K562 (cell line): ENCODE data around the gene RSPO1. TPM values are rescaled to one million over a fixed set of nuclear protein-coding genes. Genes with fewer than 3 reads are reported as not detected.

ENCODE experiments used
- ATAC-seq: fragments of 200-7000 bp; cut with Tn5 transposase; 3 replicates; pipeline ENCODE4 v1.9.1; 2020; ENCODE audit warnings: moderate library complexity
- BruUV-seq: library from RNA; stranded (reverse); fragments of 400-500 nt; replicated peaks from 2 replicates; lab custom pipeline; 2021; lab: Mats Ljungman, UMichigan
- CTCF ChIA-PET: fragments of 300-600 bp; formaldehyde crosslinking; extraction: SDS; loops from one replicate; lab custom pipeline; 2021; ENCODE audit warnings: low intra/inter-chr PET ratio; lab: Yijun Ruan, JAX
- POLR2A ChIA-PET: fragments of 300-600, 350-650 bp; sonication (Branson Sonifier 250); formaldehyde crosslinking; extraction: SDS; loops from one replicate; lab custom pipeline; 2021; ENCODE audit warnings: antibody characterized with exemption, inconsistent platforms; lab: Yijun Ruan, JAX
- DNase-seq, 4 experiments: peaks; one replicate each; pipeline versions ENCODE4 v3.0.0 to v3.0.0-alpha.2; 2011 to 2018; ENCODE audit warnings: low spot score in 3 of 4, mixed read lengths in 3 of 4; ENCODE audit errors: extremely low read depth in 1 of 4
- FAIRE-seq: peaks from 2 replicates; lab custom pipeline; 2011; peaks lifted over from hg19 to GRCh38; lab: Jason Lieb, UNC
- H2AFZ ChIP-seq: 2 replicates; pipeline ENCODE4 v1.6.0; 2011; ENCODE audit warnings: low read depth, low read length, control low read depth, inconsistent platforms
- H3K27ac ChIP-seq: fragments of 200-600 bp; 3 replicates; pipeline ENCODE4 v1.8.0; 2011; ENCODE audit warnings: low read depth, mild to moderate bottlenecking, control low read depth, inconsistent platforms, low read length, moderate library complexity, mixed read lengths; ENCODE audit errors: extremely low read depth
- H3K27me3 ChIP-seq, 2 experiments: fragments of 300-600 bp in 1 of 2; 2 replicates in 1 of 2; 3 replicates in 1 of 2; pipeline versions ENCODE4 v1.6.0 to v1.8.0; 2011; ENCODE audit warnings: inconsistent platforms in 2 of 2, low read length in 2 of 2, mild to moderate bottlenecking in 1 of 2, mixed read lengths in 1 of 2, moderate library complexity in 1 of 2; ENCODE audit not compliant: control insufficient read depth in 2 of 2, insufficient read depth in 2 of 2
- H3K36me3 ChIP-seq: fragments of 300-600 bp; 3 replicates; pipeline ENCODE4 v1.8.0; 2011; ENCODE audit warnings: mild to moderate bottlenecking, low read length, inconsistent platforms; ENCODE audit not compliant: control insufficient read depth, insufficient read depth
- H3K4me1 ChIP-seq, 2 experiments: fragments of 200-600 bp in 1 of 2; replicated peaks in 1 of 2; 2 replicates in 1 of 2; 3 replicates in 1 of 2; pipeline versions ENCODE4 v1.5.1 to v1.8.0; 2011; ENCODE audit warnings: inconsistent platforms in 2 of 2, low read length in 2 of 2, mild to moderate bottlenecking in 1 of 2, mixed read lengths in 1 of 2, moderate library complexity in 1 of 2; ENCODE audit not compliant: control insufficient read depth in 2 of 2, insufficient read depth in 2 of 2
- H3K4me2 ChIP-seq: 2 replicates; pipeline ENCODE4 v1.6.1; 2011; ENCODE audit warnings: low read length, control low read depth, inconsistent platforms, mixed read lengths; ENCODE audit not compliant: insufficient read depth
- H3K4me3 ChIP-seq: fragments of 200-600 bp; sonication (generic), shearing (Covaris generic); 2 replicates; pipeline ENCODE4 v1.5.1; 2016; ENCODE audit warnings: control low read depth, inconsistent platforms
- H3K79me2 ChIP-seq: fragments of 200-600 bp; 3 replicates; pipeline ENCODE4 v1.8.0; 2011; ENCODE audit warnings: low read length, inconsistent platforms; ENCODE audit not compliant: control insufficient read depth, insufficient read depth
- H3K9ac ChIP-seq, 2 experiments: 2 replicates each; pipeline versions ENCODE4 v1.6.0 to v1.6.1; 2011; ENCODE audit warnings: low read depth in 2 of 2, low read length in 2 of 2, control low read depth in 1 of 2, inconsistent platforms in 1 of 2, mild to moderate bottlenecking in 1 of 2, mixed read lengths in 1 of 2; ENCODE audit not compliant: insufficient read depth in 1 of 2
- H3K9me1 ChIP-seq: one replicate; pipeline ENCODE4 v1.6.0; 2011; ENCODE audit warnings: inconsistent platforms, mild to moderate bottlenecking, low read length, moderate library complexity; ENCODE audit not compliant: control insufficient read depth, insufficient read depth
- H3K9me3 ChIP-seq: replicated peaks from 2 replicates; pipeline ENCODE4 v1.5.1; 2011; ENCODE audit warnings: low read depth, low read length, inconsistent platforms; ENCODE audit not compliant: control insufficient read depth, insufficient read depth
- H4K20me1 ChIP-seq: replicated peaks from 2 replicates; pipeline ENCODE4 v1.6.1; 2011; ENCODE audit warnings: low read length, inconsistent platforms, mixed read lengths; ENCODE audit not compliant: control insufficient read depth, insufficient read depth
- NUFIP1 ChIP-seq: fragments of 450-650 bp; IDR thresholded peaks from 2 replicates; pipeline ENCODE4 v1.6.1; 2018; ENCODE audit not compliant: partially characterized antibody
- SIN3B ChIP-seq: fragments of 450-650 bp; IDR thresholded peaks from 2 replicates; pipeline ENCODE4 v1.6.1; 2017; ENCODE audit warnings: low read depth, mild to moderate bottlenecking, moderate library complexity
- SRSF3 ChIP-seq: fragments of 200-400 bp; formaldehyde crosslinking; IDR thresholded peaks from 2 replicates; pipeline ENCODE4 v1.6.1; 2016; ENCODE audit warnings: mild to moderate bottlenecking, low read length, moderate library complexity; ENCODE audit not compliant: insufficient read depth
- ZNF347 ChIP-seq: fragments of 450-650 bp; formaldehyde crosslinking; IDR thresholded peaks from 2 replicates; pipeline ENCODE4 v1.4.0; 2020; ENCODE audit warnings: low read depth, mild to moderate bottlenecking, moderate library complexity
- ZNF707 ChIP-seq: fragments of 250-450 bp; sonication (Bioruptor Pico); conservative IDR thresholded peaks from 2 replicates; pipeline ENCODE4 v1.8.0; 2022; ENCODE audit warnings: inconsistent platforms, mild to moderate bottlenecking, moderate library complexity
- WGBS: fragments of 100-300 bp; shearing (Covaris generic); methylation state at CpG from one replicate; pipeline ENCODE4 v1.1.6; 2016; ENCODE audit warnings: low coverage, mixed read lengths; ENCODE audit not compliant: insufficient coverage; ENCODE audit errors: missing lambda C conversion rate; 5-methylcytosine and 5-hydroxymethylcytosine counted together
- in situ Hi-C: fragments of 300-500 bp; cut with MboI; formaldehyde crosslinking; loops from 4 replicates; pipeline ENCODE4 v1.15.0; 2018; ENCODE audit warnings: inconsistent platforms, mixed read lengths
- intact Hi-C: fragments of 100-400 bp; cut with micrococcal nuclease; formaldehyde crosslinking; loops from 2 replicates; pipeline ENCODE4 v1.14.2; 2022
- polyA plus RNA-seq, 8 experiments: library from polyadenylated mRNA; depleted of rRNA in 4 of 8; stranded (reverse) in 5 of 8; unstranded in 3 of 8; fragments of >200 nt; fragmentation: Nextera tagmentation in 2 of 8; fragmentation: Illumina TruSeq in 1 of 8; extraction: Ambion mirVana in 2 of 8; extraction: Trizol in 1 of 8; gene quantifications; 2 replicates each; pipeline versions ENCODE4 v1.2.1 to v1.2.3, GENCODE V29; 2011 to 2014; ENCODE audit warnings: inconsistent platforms in 1 of 8, missing spikeins in 1 of 8
- total RNA-seq, 7 experiments: library from RNA; depleted of rRNA in 6 of 7; stranded (reverse); fragments of >200 nt in 6 of 7; fragmentation: Illumina TruSeq in 2 of 7; extraction: Trizol in 2 of 7; gene quantifications; 2 replicates each; pipeline versions ENCODE4 v1.2.1 to v1.2.3, GENCODE V29; 2011 to 2021; ENCODE audit warnings: low replicate concordance in 1 of 7
- TF ChIP-seq, protein P1 (sequence below): fragments of 450-650 bp; IDR thresholded peaks from 2 replicates; pipeline ENCODE4 v1.6.1; 2016; ENCODE audit warnings: missing biosample characterization, missing genetic modification characterization
- TF ChIP-seq, protein P2 (sequence below): sonication (generic); formaldehyde crosslinking; IDR thresholded peaks from 2 replicates; pipeline ENCODE4 v1.8.1; 2023; ENCODE audit warnings: mild to moderate bottlenecking, missing genetic modification reagents

Gene RSPO1
- total and polyA plus RNA-seq, 9 of the 15 experiments (the other 6 are each of a cell fraction or from before 2014, with no cell fraction given), result not detected

DNA sequence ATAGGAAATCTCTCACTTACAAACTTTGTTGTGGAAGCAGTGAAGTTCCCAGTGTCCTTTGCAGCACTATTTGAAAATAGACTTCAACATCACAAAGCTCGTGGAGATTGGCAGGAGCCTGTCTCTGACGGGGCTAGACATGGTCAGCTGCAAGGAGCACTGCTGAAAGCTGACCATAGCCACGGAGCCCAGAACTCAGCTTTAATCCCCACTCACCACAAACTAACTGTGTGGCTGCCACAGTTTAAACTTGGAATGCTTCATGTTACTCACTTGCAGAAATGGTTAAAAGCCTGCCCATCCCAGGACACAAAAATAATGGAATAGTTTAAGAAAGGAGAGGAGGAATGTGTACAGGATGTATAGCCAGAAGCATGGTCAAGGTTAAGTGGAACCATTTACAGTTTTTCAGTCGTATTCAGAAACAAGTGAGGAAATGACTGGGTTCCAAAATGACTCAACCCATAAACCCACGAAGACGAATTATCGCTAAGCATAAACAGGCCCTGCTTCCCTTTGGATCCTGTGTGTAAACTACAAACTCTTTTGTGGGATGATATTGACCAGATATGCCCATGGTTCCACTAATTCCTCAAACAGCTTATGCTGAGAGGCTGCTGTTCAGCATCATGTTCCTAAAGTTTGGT, 59.7 kb downstream of the RSPO1 start:
- no peaks in the 10 kb centered on the region for H3K4me1 ChIP-seq
- peaks cover 2% of the 10 kb centered on the region for H3K9me1 ChIP-seq
- H2AFZ ChIP-seq, result no peak overlapping the region
- CTCF ChIA-PET, result no interaction called here
- intact Hi-C loops, result no loop called here
- H3K27ac ChIP-seq, result no peak overlapping the region
- no peaks in the 10 kb centered on the region; the same call in 2 of the 3 replicates for H3K79me2 ChIP-seq
- no peak overlapping the region for H3K4me2 ChIP-seq
- in situ Hi-C loops, result no loop called here
- H4K20me1 ChIP-seq, result no peaks in the 10 kb centered on the region
- no peak for ATAC-seq
- H3K9ac ChIP-seq, result no peak overlapping the region
- peaks cover 91% of the 10 kb centered on the region for H3K36me3 ChIP-seq
- TF ChIP-seq ZNF347 (CRISPR knock-in tag), result no peak
- no peak for TF ChIP-seq ZNF707 (CRISPR knock-in tag)
- TF ChIP-seq, protein P1, sequence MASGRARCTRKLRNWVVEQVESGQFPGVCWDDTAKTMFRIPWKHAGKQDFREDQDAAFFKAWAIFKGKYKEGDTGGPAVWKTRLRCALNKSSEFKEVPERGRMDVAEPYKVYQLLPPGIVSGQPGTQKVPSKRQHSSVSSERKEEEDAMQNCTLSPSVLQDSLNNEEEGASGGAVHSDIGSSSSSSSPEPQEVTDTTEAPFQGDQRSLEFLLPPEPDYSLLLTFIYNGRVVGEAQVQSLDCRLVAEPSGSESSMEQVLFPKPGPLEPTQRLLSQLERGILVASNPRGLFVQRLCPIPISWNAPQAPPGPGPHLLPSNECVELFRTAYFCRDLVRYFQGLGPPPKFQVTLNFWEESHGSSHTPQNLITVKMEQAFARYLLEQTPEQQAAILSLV (tag), result no peak
- TF ChIP-seq SIN3B, result no peak
- TF ChIP-seq NUFIP1, result no peak
- TF ChIP-seq, protein P2, sequence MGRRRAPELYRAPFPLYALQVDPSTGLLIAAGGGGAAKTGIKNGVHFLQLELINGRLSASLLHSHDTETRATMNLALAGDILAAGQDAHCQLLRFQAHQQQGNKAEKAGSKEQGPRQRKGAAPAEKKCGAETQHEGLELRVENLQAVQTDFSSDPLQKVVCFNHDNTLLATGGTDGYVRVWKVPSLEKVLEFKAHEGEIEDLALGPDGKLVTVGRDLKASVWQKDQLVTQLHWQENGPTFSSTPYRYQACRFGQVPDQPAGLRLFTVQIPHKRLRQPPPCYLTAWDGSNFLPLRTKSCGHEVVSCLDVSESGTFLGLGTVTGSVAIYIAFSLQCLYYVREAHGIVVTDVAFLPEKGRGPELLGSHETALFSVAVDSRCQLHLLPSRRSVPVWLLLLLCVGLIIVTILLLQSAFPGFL (CRISPR knock-in tag), result no peak
- no peak for TF ChIP-seq SRSF3
- POLR2A ChIA-PET, result interaction anchor here (1.5 to 2.3 kb wide), 2 partner anchors 9 to 12 kb away, joined by 4 to 8 read pairs; no protein-coding TSS in a partner anchor
- FAIRE-seq, result no peak
- BruUV-seq, result no TSS peak
- H3K27me3 ChIP-seq, result no peaks in the 10 kb centered on the region
- H3K9me3 ChIP-seq, result no peaks in the 10 kb centered on the region
- H3K4me3 ChIP-seq, result no peak overlapping the region
- DNase-seq, result no peak
- WGBS, result 90% methylated on average over 7 of the region's 7 CpGs
